Kidney epithelial cell (primary cell): ENCODE results near the gene OGDHL. TPM values are rescaled to one million over a fixed set of nuclear protein-coding genes. Genes with fewer than 3 reads are reported as not detected.

Experiments used
- DNase-seq: peaks from one replicate; pipeline ENCODE4 v3.0.0-alpha.2; 2010; ENCODE audit warnings: low read depth
- H3K27me3 ChIP-seq: 2 replicates; pipeline ENCODE4 v1.6.0; 2011; ENCODE audit warnings: low read length; ENCODE audit not compliant: control insufficient read depth, insufficient read depth
- H3K36me3 ChIP-seq: 2 replicates; pipeline ENCODE4 v1.5.1; 2011; ENCODE audit warnings: low read length; ENCODE audit not compliant: control insufficient read depth, insufficient read depth
- H3K4me3 ChIP-seq: 2 replicates; pipeline ENCODE4 v1.5.1; 2011; ENCODE audit warnings: low read depth, mild to moderate bottlenecking, control low read depth, low read length
- CTCF ChIP-seq: IDR thresholded peaks from 2 replicates; pipeline ENCODE4 v1.5.1; 2011; ENCODE audit warnings: mild to moderate bottlenecking, moderate library complexity, low read length, control low read depth, inconsistent platforms; ENCODE audit not compliant: insufficient read depth, poor library complexity, severe bottlenecking
- total RNA-seq: library from RNA; depleted of rRNA; stranded (reverse); fragments of >200 nt; gene quantifications from 2 replicates; pipeline ENCODE4 v1.2.3, GENCODE V29; 2015

The OGDHL gene
- total RNA-seq, 1 donor from 2014 or later: 1.7 TPM

DNA sequence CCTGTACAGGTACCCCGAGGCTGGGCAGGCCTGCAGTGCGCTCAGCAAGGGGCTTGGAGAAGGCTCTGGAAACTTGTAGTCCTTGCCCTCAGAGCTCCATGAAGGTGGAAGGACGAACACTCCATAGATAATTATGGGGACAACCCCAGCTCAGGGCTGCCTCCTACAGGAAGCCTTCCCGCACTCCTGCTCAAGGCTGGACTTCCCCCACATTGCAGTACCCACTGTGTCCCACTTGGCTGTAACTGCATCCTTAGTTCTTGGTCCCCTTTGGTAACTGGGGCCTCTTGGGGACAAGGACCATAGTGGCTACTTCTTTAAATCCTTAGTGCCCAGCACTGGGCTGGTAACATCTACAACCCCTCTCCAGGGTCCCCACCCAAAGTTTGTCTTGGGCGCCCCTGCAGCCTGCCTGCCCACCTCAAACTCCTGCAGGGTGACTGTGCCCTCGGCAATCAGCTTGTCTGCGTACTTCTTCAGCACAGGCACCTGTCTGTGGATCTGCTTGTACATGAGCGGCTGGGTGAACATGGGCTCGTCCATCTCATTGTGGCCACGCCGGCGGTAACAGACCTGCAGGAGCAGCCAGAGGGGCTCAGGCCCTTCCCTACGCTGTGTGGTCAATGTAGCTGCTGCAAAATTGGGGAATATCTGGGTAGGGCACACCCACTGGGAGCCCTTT is 17.1 kb downstream of the OGDHL start:
- Histone ChIP-seq H3K4me3 (no peak overlapping the region), H3K27me3 (no peaks in the 10 kb centered on the region), H3K36me3 (no peaks in the 10 kb centered on the region)
- no peak for DNase-seq
- no peak for TF ChIP-seq CTCF

DNA sequence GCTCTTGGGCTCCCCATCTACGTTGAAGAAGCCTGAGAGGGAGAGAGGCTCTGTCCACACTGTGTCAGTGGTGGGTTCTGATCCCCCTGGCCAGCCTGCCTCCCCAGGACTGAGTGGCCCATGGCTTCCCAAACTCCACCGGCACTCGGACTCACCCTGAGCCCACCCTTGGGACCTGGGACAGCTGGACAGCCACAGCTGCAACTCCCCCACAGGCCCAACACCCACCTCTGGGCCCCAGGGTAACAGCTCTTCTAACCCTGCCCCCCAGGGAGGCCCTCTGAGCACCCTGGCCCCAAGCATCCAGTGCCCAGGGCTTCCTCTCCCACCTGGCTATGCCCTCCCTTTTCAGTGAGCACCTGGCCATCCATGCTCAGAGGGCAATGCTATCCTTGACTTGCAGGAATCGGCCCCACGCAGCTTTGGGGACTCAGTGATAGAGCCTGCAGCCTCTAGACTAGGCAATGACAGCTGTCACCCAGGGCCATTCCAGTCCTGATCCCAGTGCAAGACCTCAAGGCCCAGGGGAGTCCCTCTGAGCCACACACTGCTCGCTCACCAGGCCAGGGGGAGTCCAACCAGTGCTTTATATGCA is 17.9 kb downstream of the OGDHL start:
- no peak for TF ChIP-seq CTCF
- Histone ChIP-seq H3K36me3 (no peaks in the 10 kb centered on the region), H3K4me3 (no peak overlapping the region), H3K27me3 (no peaks in the 10 kb centered on the region)
- no peak for DNase-seq

DNA sequence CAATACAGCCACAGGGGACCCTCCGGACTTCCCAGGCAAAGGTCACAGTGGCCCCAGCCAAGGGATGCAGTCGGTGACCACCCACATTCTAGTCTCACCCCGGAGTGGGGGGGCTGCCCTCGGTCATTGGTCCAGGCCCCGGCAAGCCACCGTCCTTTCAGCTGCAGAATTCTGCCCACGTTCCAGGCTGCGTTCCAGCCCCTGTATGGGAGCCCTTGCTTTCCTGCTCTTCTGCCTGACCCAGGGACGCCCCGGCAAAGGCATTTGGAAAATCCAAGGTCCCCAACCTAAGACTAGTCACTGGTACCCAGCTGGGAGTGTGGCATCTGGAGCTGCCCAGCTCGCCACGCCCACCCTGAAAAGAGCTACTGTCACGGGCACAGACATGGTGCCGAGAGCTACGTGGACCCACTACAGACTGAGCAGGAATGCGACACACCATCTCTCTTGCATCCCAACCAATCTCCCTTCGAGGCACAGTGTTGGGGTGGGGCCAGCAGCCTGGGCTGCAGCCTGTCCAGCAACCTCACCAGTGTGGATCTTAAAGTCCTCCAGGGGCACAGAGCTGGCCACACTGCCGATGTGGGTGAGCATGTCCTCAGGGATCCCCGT is 18.6 kb downstream of the OGDHL start:
- no peak for DNase-seq
- no peaks in the 10 kb centered on the region for H3K27me3 ChIP-seq
- no peak overlapping the region for H3K4me3 ChIP-seq
- H3K36me3 ChIP-seq: no peaks in the 10 kb centered on the region
- no peak for TF ChIP-seq CTCF

DNA sequence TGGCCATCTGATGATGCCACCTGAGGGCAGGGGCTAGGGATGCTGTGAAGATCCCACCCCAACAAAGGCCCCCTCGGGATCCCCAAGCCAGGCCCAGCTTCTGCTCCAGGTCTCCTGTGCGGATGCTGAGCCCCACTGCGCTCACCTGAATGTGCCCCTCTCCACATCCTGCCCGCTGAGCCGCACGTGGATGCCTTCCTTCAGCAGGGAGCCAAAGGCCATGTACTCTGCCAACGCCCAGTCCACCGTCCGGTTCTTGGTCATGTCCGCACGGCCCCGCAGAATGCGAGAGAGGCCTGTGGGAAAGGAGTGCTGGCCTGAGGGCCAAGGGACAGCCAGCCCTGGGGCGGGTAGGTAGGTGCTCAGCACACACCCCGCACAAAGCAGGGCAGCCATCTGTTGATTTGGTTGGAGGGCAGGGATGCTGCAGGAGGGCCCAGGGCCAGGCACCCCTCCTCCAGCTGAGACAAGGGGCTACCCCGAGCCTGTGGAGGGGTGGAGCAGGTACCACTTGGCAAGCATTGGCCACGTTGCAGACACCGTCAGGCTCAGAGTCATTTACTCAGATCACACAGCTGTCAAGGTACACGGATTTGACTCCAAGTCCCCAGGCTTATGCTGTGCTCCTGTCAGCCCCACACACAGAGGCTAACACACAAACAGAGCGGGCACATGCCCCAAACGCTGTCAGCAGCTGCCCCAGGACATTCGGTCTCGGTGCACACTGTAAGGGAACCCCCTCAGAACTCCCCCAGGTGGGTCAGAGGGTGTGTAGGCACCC is 19.2 kb downstream of the OGDHL start:
- H3K36me3 ChIP-seq: no peaks in the 10 kb centered on the region
- no peaks in the 10 kb centered on the region for H3K27me3 ChIP-seq
- no peak for DNase-seq
- no peak for TF ChIP-seq CTCF
- H3K4me3 ChIP-seq: no peak overlapping the region

DNA sequence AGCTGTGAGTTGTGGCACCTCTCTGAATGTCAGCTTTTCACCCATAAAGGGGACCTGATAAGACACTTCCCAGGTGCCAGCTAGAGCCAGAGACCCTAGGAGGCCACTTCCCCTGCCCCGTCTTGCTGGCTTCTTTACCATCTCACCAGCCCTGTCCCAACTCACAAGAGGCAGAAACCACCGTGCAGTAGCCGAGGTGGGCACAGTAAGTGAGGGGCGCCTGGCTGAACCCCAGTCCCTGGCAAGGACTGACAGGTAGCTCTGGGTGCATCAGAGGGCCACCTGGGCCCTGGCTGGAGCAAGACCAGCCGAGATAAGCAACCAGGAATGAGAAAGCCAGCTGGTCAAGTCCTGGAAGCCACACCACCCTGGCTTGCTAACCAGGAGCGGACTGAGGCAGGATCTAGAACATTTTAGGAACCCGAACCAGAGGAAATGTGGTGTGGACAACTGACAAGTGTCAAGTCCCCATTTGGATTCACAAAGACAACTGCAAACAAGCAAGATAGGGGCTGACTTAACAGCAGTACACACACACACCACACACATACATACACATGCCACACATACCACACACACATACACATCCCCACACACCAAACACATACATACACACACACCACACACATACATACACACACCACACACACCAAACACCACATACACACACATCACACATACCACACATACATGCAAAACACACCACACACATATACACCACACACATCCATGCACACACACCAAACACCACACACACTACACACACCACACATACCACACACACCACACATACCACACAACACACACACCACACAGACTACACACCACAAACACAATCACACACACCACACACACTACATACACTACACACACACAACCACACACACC is 20.8 kb downstream of the OGDHL start:
- no peak for DNase-seq
- TF ChIP-seq CTCF: no peak

More for the DNA sequence above, 20.8 kb downstream of the OGDHL start:
- Histone ChIP-seq H3K4me3 (no peak overlapping the region), H3K27me3 (no peaks in the 10 kb centered on the region), H3K36me3 (no peaks in the 10 kb centered on the region)
